ENCODE data around the gene ENOSF1.
"Not testable (repeated sequence)": the region's sequence is repeated elsewhere in the genome, so short reads cannot be mapped to it uniquely, and the experiment has no call there.

ENOSF1 gene

GRCh38 chr18:703213-703967 is 9.0 kb downstream of the ENOSF1 start:
- no peak for DNase-seq

GRCh38 chr18:697800-698199 is 14.6 kb downstream of the ENOSF1 start:
- DNase-seq, result no peak

GRCh38 chr18:697012-697411 is 15.4 kb downstream of the ENOSF1 start:
- DNase-seq, result no peak

GRCh38 chr18:693466-694187 is 18.8 kb downstream of the ENOSF1 start:
- no peak for DNase-seq

- DNase-seq, result no peak
Observed at GRCh38 chr18:692824-693223, 19.6 kb downstream of the ENOSF1 start.

GRCh38 chr18:688323-688722 is 24.1 kb downstream of the ENOSF1 start:
- no peak for DNase-seq

- no peak for DNase-seq
Observed at GRCh38 chr18:686339-687111, 25.9 kb downstream of the ENOSF1 start.

GRCh38 chr18:685438-685837 is 27.0 kb downstream of the ENOSF1 start:
- no peak for DNase-seq

- no peak for DNase-seq
Observed at GRCh38 chr18:683531-683930, 28.9 kb downstream of the ENOSF1 start.

GRCh38 chr18:682833-683232 is 29.6 kb downstream of the ENOSF1 start:
- no peak for DNase-seq

GRCh38 chr18:682416-682815 is 30.0 kb downstream of the ENOSF1 start:
- DNase-seq, result not testable (repeated sequence)

GRCh38 chr18:681985-682384 is 30.4 kb downstream of the ENOSF1 start:
- no peak for DNase-seq

GRCh38 chr18:680392-680791 is 32.0 kb downstream of the ENOSF1 start:
- DNase-seq, result no peak

- DNase-seq, result no peak
Observed at GRCh38 chr18:679516-679915, 32.9 kb downstream of the ENOSF1 start.

- DNase-seq, result no peak
Observed at GRCh38 chr18:678482-679182, 33.8 kb downstream of the ENOSF1 start.

- DNase-seq, result no peak
Observed at GRCh38 chr18:677951-678381, 34.5 kb downstream of the ENOSF1 start.

GRCh38 chr18:677145-677544 is 35.3 kb downstream of the ENOSF1 start:
- DNase-seq, result no peak

- DNase-seq, result no peak
Observed at GRCh38 chr18:676736-677135, 35.7 kb downstream of the ENOSF1 start.

GRCh38 chr18:676069-676468 is 36.4 kb downstream of the ENOSF1 start:
- DNase-seq, result no peak

GRCh38 chr18:675307-675706 is 37.1 kb downstream of the ENOSF1 start:
- DNase-seq, result no peak

- no peak for DNase-seq
Observed at GRCh38 chr18:673769-674168, 38.7 kb downstream of the ENOSF1 start.

GRCh38 chr18:673317-673716 is 39.1 kb downstream of the ENOSF1 start:
- DNase-seq, result no peak

- DNase-seq, result no peak
Observed at GRCh38 chr18:671405-671804, 41.0 kb downstream of the ENOSF1 start.

All from DMS 273 treated with DMSO at 0.1 percent for 48 hours (cell line).